HK-2 (cell line): ENCODE results near the gene GNLY.
"Not testable (repeated sequence)": the region's sequence is repeated elsewhere in the genome, so short reads cannot be mapped to it uniquely, and the experiment has no call there.

Experiments
- DNase-seq: peaks from one replicate; pipeline ENCODE4 v3.0.0-alpha.2; 2018; ENCODE audit not compliant: unreplicated experiment

The GNLY gene

DNA sequence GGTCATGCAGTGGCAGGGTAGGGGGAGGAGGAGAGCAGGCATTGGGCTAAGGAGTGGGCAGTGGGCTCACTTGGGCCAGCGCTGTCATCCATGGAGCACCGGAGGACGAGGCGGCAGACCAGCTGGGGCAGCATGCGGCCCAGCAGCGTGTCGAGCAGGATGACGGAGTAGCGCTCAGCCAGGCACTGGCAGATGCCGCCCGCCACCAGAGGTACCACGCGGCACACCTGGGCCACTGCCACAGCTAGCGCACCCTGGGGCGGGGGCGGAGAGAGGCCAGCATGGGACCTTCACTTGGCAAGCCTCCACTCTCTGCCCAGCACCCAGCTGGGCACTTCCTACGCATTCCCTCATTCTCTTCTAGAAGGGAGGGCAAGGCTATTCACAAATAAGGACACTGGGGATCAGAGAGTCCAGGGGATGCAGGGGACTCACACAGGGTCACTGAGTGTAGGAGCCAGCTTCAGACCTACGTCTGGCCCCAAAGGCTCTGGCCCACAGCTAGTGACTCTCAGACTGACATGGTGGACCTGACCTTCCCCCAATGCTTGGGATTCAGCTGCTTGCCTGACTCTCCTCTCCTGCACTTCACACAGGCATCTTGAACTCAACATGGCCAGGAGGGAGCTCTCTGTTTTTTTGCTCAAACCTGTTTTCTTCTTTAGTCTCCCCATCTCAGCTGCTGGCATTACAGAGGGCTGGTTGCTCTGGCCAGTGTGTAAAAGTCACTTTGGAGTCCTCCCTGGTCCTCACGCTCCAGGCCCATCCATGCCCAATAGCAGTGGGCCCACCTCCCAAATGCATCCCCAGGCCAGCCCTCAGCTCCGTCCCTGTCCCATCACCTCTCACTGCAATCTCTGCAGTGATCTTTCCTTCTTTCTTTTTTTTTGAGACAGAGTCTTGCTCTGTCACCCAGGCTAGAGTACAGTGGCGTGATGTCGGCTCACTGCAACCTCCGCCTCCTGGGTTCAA is 30.3 kb upstream of the GNLY start:
- no peak for DNase-seq

DNA sequence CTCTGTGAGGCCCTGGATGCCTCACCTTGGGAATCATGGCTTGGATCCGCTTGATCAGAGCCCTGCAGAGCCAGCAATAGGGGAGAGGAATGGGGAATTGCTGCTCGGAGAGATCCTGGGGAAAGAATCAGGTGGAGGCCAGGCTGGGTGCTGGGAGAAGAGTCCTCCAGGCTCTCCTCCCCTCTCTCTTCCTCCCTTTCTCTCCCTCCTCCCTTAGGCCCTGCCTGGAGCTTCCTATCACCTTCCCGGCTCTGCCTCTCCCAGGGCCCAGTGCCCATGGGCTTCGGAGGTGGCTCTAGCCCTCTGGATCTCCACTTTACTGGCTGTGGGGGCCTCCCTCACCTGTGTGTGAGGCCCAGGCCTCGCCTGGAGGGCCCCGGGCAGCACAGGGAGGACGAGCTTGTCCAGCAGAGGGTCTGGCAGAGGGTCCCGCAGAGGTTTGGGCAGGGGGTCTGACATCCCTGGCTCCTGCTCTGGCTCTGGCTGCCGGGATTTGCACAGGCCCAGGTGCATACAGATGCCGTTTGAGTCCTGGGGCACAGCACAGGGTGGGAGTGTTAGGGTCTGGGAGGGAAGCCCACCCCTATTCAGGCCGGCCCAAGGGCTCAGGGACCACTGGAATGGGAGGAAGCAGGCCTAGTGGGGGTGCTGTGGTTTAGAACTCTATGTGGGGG is 28.8 kb upstream of the GNLY start:
- no peak for DNase-seq

DNA sequence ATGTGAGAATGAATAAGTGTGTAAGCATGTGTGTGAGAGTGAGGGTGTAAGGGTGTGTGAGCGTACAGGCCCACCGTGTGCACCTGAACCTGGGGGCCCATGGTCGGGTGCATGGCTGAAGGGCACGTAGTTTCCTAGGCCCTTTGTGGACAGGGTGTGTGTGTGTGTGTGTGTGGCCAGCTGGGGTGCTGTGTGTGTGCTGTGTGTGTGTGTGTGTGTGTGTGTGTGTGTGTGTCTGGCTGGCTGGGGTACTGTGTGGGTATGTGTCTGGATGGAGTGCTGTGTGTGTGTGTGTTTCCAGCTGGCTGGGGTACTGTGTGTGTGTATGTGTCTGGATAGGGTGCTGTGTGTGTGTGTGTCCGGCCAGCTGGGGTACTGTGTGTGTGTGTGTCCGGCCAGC is 28.1 kb upstream of the GNLY start:
- no peak for DNase-seq

DNA sequence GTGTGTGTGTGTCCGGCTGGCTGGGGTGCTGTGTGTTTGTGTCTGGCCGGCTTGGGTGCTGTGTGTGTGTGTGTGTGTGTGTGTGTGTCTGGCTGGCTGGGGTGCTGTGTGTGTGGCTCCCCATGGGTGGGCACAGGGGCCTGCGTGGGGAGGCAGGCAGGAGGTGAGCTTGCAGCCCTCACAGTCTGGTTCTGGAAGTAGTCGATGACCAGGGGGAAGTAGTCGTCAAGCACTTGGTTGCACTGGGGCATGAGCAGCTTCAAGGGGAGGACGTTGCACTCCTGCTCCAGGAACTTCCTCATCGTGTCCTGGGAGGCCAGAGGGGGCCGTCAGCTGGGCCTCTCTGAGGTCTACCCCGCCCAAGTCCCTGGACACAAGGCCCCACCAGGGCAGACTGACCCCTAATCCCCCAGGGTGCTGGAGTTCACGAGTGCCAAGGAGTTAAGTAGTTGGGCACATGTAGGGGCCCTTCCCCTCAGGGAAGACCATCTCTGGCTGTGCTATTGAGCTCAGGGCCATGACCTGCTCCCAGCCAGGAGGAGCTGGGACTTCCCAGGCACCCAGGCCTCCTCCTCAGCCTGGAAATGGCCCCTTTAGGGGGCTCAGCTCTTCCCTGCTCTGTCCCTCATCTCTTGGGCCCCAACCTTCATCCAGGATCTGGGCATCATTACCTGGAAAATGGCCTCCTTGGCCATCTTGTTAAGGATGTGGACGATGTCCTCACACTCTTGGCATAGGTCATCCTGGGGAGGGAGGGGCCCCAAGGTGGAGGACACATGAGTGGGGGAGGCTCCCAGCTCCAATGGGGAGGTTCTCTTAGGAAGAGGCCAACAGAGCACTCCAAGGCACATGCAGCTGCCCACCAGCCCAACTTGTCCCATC is 27.5 kb upstream of the GNLY start:
- no peak for DNase-seq

DNA sequence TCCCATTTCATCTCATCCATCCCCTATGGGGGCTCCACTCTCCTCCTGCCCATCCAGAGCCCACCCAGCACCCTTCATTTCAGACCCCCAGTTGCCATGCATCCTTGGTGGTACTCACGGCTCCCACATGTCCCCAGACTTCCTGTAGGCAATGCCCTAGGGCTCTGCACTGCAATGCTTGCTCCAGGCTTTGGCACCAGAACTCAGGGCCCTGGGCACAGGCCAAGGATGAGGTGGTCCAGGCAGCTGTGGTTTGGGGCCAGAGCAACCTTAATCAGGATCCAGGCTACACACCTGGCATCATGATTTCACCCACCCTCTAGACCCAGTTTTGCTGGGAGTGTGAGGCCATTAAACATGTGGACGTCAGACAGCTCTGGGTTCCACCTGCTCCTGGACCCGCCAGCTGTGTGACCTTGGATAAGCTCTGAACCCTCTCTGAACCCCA is 26.6 kb upstream of the GNLY start:
- DNase-seq, result no peak

DNA sequence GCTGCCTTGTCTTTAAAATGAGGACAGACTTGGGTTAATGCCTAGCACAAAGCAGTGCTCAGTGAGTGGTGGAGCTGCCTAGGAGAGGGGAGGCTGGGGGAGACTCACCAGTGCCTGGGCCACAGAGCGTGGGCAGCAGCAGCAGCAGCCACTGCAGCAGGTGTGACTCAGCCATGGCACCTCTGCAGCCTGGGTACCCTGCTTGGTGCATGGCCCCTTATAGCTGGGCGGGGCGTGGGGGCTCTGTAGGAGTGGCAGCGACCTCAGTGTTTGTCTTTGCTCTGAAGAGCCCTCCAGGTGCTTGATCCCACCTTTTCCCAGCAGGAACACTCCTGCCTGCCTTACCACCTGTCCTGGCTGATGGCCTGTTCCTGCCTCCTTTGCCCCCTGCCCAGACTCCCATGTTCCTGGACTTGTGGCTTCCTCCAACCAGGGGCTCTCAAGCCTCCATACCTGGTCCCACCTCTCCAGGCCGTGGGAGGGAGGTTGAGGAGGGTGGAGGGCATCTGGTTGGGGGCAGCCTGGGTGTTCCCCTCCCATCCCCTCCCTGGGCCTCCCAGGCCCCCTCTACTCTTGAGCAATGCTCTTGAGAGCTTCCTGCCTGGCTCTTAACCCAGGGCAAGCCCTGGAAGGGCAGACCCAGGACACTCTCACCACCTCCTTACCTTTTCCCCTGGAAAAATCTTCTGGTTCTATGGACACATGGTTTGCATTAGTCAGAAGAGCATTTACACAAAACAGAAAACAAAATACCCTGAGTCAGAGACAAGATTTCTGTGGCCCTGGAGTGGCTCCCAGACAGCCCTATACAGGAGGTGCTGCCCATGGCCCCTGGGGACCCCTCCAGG is 25.9 kb upstream of the GNLY start, which contains the start of gene SFTPB:
SFTPB (minus strand) TSS at position 191 of the 848 bp plus-strand sequence; CDS start at position 175, 16 bp downstream.
- no peak for DNase-seq

DNA sequence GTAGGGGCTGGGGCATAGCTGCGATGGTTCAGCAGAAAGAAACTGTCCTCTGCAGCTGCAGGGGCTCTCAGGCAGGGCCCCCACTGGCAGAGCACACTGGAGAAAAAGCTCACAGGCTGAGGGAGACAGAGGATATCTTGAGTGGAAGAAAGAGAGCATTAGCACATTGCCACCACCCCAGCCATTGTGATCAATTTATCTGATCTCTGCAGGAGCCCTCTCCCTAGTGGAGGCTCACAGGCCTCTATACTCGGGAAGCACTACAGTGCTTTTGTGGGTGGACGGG is 25.4 kb upstream of the GNLY start:
- no peak for DNase-seq

DNA sequence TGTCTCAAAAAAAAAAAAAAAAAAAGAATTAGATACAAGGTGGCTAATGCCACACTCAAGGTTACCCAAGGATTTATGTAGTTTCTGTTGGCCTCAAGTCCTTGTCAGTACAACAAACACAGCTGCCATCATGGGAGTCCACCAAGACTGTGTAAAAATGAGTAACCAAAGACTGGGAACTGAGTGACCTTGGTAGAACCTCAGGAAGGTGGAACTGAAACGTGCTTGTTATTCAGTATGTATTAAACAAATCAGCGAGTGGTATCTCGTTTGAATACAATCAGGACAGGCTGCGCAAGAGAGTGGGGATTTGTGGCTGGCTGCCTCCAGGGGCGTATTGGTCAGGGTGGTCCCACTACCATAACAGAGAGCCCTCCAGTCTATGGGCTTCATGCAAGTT is 24.6 kb upstream of the GNLY start:
- DNase-seq, result no peak

DNA sequence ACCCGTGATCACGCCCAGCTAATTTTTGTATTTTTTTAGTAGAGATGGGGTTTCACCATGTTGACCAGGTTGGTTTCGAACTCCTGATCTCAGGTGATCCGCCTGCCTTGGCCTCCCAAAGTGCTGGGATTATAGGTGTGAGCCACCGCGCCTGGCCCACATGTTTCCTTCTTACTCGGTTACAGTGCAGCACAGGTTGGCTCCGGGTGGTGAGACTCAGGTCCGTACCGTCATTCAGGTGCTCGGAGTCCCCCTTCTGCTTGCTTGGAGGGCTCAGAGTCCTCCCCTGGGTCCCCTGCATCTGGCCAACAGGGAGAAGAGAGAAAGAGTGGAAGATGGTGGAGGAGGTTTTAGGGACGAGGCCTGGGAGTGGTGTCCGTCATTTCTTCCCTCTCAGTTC is 23.7 kb upstream of the GNLY start:
- DNase-seq, result not testable (repeated sequence)

DNA sequence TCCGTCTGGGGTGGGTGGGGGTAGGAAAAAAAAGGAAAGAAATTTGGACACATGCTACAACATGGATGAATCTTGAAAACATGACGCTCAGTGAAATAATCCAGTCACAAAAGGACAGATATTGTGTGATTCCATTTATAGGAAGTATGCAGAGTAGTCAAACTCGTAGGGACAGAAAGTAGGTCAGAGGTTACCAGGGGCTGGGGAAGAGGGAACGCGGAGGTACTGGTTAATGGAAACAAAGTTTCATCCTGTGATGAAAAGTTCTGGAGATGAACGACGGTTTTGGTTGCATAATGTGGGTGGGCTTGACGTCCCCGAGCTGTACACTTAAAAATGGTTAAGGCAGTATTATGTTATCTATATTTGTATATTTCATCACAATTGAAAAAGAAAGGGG is 21.7 kb upstream of the GNLY start:
- DNase-seq, result no peak

DNA sequence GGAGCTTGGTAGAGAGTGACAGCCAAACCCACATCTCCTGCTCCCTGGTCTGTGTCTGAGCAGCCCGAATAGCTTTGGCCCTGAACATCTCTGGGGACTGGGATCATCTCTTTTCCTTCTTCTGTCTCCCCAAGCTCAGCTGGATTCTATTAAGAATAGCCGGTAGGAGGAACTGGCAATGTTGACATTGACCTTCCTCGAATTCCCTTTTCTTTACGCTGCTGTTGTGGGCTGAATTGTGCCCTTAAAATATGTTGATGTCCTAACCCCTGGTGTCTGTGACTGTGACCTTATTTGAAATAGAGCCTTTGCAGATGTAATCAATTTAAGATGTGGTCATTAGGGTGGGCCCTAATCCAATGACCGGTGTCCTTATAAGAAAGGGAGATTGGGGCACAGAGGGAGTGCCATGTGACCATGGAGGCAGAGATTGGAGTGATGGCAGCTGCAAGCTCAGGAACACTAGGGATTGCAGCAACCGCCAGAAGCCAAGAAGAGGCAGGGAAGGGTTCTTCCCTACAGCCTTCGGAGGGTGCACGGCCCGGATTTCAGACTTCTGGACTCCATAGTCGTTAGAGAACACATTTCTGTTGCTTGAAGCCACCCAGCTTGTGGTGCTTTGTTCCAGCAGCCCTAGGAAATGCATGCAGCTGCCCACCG is 20.3 kb upstream of the GNLY start:
- DNase-seq, result no peak

DNA sequence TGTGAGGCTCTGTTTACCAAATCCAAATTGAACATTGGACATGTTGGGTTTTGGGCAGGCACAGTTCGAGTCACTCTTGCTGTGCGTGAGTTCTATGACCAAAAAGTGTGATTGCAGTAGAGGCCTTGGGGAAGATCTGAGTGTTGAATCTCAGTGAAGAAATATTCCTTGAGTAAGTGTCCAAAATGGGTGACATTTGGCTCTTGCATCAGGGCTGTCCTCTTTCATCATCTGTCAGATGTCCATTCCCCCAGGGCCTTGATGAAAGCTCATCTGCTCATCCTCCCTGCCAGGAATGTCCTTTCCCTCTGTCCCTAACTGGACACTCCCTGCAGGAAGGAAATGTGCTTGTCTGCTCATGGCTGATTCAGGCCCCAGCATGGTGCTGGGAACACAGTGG is 19.7 kb upstream of the GNLY start:
- DNase-seq, result no peak

DNA sequence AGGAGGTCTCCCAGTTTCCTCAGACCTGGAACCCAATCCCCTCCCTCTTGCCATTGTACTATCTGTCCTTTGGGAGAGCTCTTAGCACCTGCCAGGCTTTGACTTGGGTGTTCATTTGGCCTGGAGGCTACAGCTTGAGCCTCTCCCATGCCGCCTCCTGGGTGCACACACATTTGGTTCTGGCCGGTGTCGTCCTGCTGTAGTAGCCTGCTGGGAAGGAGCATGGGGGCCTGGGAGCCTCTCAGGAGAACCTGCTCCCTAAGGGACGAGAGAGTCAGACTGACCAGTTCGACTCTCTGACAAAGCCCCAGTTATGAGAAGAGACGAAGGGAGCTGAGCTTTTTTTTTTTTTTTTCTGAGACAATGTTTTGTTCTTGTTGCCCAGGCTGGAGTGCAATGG is 18.7 kb upstream of the GNLY start:
- DNase-seq, result no peak

DNA sequence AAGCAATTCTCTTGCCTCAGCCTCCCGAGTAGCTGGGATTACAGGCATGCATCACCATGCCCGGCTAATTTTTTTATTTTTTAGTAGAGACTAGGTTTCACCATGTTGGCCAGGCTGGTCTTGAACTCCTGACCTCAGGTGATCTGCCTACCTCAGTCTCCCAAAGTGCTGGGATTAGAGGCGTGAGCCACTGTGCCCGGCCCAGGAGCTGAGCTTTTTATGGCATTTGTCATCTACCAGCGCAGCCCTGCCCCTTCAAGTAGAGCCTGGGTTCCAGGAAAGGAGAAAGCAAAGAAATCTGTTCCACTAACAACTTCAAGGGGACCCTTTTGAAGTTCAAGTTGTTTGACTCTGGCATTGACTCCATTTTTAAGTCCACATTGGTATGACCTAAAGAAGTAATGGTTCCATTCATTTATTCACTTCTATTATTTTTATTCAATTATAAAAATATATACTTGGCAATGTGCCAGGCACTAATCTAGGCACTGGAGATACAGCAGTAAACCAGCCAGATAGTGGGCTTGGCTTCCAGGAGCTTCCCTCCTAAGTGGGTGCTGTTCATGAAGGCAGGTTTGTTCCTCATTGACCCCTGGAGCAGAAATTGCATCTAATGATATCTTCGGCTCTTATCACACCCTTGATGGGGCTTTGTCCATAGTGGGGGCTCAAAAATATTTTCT is 18.2 kb upstream of the GNLY start:
- no peak for DNase-seq

DNA sequence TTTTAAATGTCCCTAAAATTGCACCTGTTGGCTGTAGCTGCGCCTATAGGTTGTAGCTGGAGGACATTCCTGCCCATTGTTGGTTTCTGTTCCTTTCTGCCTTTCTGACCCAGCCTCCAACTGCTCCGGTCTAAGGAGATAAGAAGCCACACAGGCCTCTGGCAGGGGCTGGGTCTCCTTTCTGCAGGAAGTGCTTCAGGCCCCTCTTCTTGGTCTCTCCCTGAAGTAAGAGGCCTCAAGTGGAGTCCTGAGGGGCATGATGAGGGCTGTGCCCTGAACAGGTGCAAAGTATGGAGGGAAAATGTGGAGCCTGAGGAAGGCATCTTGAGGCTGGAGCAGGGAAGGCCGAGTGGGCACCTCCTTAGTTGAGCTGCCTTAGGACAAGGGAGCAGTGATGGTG is 15.8 kb upstream of the GNLY start:
- no peak for DNase-seq

DNA sequence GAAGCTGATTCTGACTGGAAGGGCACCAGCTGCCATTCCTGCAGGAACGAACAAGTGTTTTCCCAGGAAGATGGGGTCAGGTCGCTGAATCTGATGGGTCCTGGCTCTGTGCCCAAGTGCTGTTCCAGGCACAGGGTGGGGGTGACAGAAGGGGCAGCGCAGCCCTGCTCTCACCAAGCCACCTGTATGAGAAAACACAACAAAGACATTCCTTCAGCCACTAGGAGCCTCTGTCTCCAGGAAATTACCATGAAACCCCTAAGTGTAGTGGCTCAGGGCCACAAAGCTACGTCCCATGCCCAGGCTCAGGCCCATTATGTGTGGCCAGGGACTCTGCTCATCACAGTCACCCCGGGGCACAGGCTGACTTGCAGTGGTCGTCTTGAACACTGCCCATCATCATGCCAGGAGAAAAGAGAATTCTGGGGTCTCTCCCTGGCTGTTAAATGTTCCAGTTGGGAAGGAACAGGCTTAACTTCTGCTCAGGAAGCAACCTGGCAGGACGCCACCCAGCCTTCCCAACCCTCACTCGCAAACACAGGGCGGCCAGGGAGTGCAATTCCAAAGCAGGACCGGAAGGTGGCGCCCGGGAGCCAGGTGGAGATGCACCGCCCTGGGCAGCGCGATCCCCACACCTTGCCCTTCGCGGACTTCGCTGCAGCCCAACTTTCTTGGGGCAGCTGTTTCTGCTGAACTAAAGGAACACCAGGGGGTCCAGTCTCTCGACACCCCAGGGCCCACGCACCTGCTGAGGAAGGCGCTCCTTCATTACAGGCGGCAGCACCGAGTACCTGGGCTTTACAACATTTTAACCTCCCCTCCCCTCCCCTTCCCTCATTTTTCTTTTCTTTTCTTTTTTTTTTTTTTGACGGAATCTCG is 15.1 kb upstream of the GNLY start:
- peak; percentile 87 for DNase-seq

DNA sequence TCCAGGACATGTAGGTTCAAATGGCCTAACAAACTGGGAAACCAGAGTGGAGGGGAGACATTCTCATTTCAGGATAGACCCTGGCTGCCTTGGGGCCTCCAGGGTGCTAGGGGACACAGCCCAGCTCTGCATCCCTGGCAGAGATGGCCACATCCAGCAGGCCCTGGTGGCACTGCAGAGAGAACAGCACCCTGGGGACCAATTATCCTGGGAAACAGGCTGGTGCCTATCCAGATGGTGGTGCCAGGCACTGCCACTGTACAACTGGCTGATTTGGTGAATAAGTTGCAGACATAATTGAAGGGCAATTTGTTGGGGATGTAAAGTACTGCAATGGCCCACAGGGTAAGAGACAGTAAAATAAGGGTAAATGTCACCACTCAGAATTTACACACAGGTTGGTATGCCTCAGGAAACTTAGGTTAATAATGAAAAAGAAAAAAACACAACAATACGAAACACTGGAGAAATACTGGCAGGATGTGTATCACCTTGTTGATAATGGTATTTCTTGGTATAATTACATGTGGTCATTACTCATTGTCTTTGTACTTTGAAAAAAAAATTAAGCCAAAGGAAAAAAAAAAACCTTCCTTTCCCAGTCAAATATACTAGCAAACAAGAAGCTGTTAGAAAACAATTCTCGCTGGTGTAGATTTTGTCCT is 13.3 kb upstream of the GNLY start:
- no peak for DNase-seq

DNA sequence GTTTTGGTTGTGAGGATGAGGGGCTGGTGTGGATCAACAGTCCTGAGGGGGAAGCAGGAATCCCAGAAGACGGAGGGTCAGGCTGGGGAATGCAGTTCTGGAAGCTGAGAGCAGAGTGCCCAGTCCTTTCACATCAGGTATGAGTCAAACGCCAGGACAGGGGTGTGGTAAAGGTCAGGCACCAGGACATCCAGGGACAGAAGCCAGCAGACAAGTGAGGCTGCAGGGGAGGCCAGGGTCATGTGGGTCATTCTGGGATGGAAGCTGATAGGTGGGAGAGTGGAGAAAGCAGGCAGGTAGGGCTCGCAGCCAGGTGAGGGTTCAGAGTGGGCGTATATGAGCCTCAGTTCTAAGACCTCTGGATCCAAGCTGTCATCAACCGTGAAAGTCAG is 12.8 kb upstream of the GNLY start:
- DNase-seq, result no peak

DNA sequence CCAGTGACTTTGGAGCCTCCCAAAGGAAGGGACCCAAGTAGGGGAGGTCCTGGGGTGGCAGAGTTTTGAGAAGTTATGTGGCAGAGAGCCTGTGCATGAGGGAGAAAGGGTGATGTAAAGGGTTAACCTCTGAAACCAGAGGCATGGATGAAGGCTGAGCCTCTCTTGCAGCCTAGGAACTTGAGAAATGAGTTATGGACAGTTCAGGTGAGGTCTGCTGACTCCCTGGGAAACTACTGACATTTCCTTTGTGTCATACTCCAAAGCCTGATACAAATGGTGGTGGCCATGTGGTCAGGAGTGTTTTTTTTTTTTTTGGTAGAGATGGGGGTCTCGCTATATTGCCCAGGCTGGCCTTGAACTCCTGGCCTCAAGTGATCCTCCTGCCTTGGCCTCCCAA is 12.4 kb upstream of the GNLY start:
- no peak for DNase-seq
